ENCODE results near the gene EXOC6.
A peak's percentile ranks its signal among the peaks of the same experiment; 100 is the strongest.

Gene EXOC6

DNA sequence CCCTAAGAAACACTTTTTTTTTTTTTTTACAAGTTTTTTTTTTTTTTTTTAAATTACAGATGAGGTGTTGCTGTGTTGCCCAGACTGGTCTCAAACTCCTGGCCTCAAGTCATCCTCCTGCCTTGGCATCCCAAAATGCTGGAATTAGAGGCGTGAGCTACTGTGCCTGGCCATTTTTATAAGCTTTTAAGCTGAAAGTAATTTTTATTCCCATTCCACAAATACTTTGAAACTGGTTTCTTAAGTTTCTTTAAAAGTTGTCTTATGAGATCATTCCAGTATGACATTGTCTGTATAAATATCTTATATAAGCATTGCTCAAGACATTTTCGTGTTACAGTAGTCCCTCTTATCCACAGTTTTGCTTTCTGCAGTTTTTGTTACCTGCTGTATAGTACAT lies 150.9 kb downstream of the EXOC6 start:
- Histone ChIP-seq H3K4me3 (no peak overlapping the region), H3K9me3 (no peaks in the 10 kb centered on the region), H3K4me1 (peaks cover 17% of the 10 kb centered on the region), H3K27me3 (ENCODE audit: low read depth) (no peaks in the 10 kb centered on the region), H3K36me3 (replicated peaks) (no peaks in the 10 kb centered on the region)
- in situ Hi-C loops (cut with MboI; ENCODE audit: low sequenced_read_pairs), result no loop called here
- no peak for DNase-seq (ENCODE audit: low spot score in 2 of 2)

DNA sequence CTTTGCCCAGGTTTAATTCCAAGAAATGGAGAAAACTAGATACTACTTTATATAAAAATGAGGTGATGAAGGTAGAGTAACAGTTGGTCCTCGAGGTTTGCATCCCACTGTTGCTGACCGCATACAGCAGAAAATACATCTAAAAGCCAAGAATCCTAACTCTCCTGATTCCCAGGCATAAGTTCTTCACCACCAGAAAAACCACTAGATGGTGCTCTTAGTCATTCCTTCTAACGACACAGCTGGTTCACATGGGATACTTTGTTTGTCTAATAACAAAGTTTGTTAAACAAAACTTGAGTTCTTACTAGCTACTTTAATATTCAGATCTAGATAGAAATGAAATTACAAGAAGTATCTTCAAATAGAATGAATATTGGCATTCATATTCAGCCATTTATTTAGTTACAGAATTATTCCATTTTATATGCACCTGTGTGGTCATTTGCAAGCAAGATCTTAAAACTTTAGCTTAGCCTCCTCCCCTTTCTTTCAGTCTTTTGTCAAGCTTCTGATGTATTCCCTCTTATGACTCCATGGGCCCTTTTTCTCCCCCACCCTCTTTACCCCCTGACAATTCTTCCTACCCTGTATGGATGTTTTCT lies 158.2 kb downstream of the EXOC6 start:
- H3K9me3 ChIP-seq, result no peaks in the 10 kb centered on the region
- no peaks in the 10 kb centered on the region for H3K36me3 ChIP-seq (replicated peaks)
- DNase-seq (ENCODE audit: low spot score in 2 of 2), result peak in 1 of 2 experiments; percentile 67
- H3K4me3 ChIP-seq, result no peak overlapping the region
- no peaks in the 10 kb centered on the region for H3K4me1 ChIP-seq
- in situ Hi-C loops (cut with MboI; ENCODE audit: low sequenced_read_pairs), result loop anchor here (10.0 kb wide), 1 partner anchor 68 kb away; the partner anchor contains the start of gene CYP26A1
- H3K27me3 ChIP-seq (ENCODE audit: low read depth), result no peaks in the 10 kb centered on the region

DNA sequence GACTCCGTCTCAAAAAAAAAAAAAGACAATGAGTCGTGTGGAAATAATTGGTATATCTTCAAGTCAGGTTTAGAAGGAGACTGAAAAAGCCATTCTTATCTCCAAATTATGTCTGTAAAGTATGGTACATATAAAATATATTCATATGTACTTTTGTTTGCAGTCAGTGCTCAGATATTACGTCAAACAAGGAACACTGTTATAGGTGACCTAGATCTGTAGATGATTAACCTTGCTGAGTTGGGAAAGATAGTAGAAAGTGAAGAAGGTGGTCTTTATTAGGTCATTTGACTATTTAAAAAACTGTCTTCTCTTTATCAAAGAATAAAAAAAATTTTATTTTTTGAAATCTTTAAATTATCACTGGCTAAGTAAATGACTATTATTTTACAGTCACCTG lies 167.4 kb downstream of the EXOC6 start:
- peaks cover 3% of the 10 kb centered on the region; the same call in 1 of the 2 replicates for H3K4me1 ChIP-seq
- no peak for DNase-seq (ENCODE audit: low spot score in 2 of 2)
- H3K9me3 ChIP-seq, result no peaks in the 10 kb centered on the region
- in situ Hi-C loops (cut with MboI; ENCODE audit: low sequenced_read_pairs), result no loop called here
- no peaks in the 10 kb centered on the region for H3K36me3 ChIP-seq (replicated peaks)
- H3K27me3 ChIP-seq (ENCODE audit: low read depth), result no peaks in the 10 kb centered on the region
- H3K4me3 ChIP-seq, result no peak overlapping the region

DNA sequence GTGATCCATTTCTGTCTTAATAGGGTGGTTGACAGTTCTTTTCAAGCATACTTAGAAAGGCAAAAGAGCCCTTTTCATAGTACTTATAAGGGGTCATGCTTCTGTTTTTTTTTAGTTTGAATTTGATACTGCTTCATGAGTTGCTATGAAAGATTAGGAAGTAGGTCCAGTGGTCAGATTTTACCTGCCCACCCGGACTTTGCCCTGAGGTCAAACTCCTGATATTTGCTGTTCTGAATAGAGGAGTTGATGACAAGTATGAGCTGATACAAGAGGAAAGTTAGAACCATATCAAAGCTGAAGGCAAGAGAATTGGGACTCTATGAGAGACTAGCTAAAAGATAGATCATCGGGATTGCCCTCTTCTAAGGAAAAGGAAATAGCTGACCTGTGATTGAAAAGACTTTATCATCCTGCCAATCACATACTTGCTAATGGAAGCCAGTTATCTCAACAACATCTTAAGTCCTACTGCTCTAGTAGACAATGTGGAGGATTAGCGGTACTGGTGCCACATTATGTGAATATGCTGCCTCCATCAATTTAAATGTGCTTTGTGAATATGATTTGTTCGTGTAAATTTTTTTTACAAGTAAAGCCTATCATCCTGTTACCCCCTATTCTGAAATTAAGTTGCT lies 174.8 kb downstream of the EXOC6 start:
- peak in 1 of 2 experiments; percentile 65 for DNase-seq (ENCODE audit: low spot score in 2 of 2)
- H3K27me3 ChIP-seq (ENCODE audit: low read depth), result no peaks in the 10 kb centered on the region
- in situ Hi-C loops (cut with MboI; ENCODE audit: low sequenced_read_pairs), result no loop called here
- no peaks in the 10 kb centered on the region for H3K9me3 ChIP-seq
- H3K36me3 ChIP-seq (replicated peaks), result no peaks in the 10 kb centered on the region; the same call in 1 of the 2 replicates
- peaks cover 4% of the 10 kb centered on the region; the same call in 1 of the 2 replicates for H3K4me1 ChIP-seq
- H3K4me3 ChIP-seq, result no peak overlapping the region

DNA sequence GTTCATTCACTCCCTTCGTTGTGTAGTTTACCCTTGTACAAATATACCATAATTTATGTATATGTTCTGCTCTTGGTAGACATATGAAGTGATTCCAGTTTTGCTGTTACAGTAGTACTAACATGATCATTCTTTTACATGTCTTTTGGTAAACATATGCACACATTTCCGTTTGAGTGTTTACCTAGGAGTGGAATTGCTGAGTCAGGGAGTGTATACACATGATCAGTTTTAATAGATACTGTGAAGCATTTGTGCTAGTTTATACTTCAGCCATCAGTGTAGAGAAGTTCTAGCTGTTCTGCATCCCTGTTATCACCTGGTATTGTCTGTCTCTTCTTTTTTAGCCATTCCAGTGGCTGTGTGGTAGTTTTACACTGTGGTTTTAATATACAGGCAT lies 177.8 kb downstream of the EXOC6 start:
- peaks cover 4% of the 10 kb centered on the region for H3K4me1 ChIP-seq
- H3K36me3 ChIP-seq (replicated peaks), result no peaks in the 10 kb centered on the region; the same call in 1 of the 2 replicates
- no peak for DNase-seq (ENCODE audit: low spot score in 2 of 2)
- in situ Hi-C loops (cut with MboI; ENCODE audit: low sequenced_read_pairs), result no loop called here
- H3K9me3 ChIP-seq, result no peaks in the 10 kb centered on the region
- H3K27me3 ChIP-seq (ENCODE audit: low read depth), result no peaks in the 10 kb centered on the region
- H3K4me3 ChIP-seq, result no peak overlapping the region

DNA sequence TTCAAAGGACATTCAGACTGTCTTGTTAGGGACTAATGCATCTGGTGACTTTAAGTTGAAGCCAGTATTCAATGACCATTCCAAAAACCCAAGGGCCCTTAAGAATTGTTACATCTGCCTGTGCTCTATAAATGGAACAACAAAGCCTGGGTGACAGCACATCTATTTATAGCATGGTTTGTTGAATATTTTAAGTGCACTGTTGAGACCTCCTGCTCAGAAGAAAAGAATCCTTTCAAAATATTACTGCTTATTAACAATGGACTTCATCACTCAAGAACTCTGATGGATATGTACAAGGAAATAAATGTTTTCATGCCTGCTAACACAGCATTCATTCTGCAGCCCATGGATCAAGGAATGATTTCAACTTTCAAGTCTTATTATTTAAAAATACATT lies 179.2 kb downstream of the EXOC6 start:
- Histone ChIP-seq H3K36me3 (replicated peaks) (no peaks in the 10 kb centered on the region; the same call in 1 of the 2 replicates), H3K4me3 (no peak overlapping the region), H3K4me1 (peaks cover 4% of the 10 kb centered on the region), H3K9me3 (no peaks in the 10 kb centered on the region), H3K27me3 (ENCODE audit: low read depth) (no peaks in the 10 kb centered on the region)
- no peak for DNase-seq (ENCODE audit: low spot score in 2 of 2)
- in situ Hi-C loops (cut with MboI; ENCODE audit: low sequenced_read_pairs), result no loop called here

DNA sequence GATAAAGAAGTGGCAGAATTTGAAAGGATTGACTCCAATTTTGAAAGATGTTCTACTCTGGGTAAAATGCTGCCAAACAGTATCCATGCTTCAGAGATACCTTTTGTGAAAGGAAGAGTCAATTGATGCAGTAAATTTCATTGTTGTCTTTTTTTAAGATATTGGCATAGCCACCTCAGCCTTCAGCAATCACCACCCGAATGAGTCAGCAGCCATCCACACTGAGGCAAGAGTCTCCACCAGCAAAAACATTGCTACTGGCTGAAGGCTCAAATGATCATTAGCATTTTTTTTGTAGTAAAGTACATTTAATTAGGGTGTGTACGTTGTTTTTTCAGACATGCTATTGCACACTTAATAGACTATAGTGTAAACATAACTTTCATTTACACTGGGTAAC lies 180.6 kb downstream of the EXOC6 start:
- Histone ChIP-seq H3K36me3 (replicated peaks) (no peaks in the 10 kb centered on the region; the same call in 1 of the 2 replicates), H3K4me3 (no peak overlapping the region), H3K9me3 (no peaks in the 10 kb centered on the region), H3K4me1 (peaks cover 8% of the 10 kb centered on the region), H3K27me3 (ENCODE audit: low read depth) (no peaks in the 10 kb centered on the region)
- no peak for DNase-seq (ENCODE audit: low spot score in 2 of 2)
- in situ Hi-C loops (cut with MboI; ENCODE audit: low sequenced_read_pairs), result no loop called here

DNA sequence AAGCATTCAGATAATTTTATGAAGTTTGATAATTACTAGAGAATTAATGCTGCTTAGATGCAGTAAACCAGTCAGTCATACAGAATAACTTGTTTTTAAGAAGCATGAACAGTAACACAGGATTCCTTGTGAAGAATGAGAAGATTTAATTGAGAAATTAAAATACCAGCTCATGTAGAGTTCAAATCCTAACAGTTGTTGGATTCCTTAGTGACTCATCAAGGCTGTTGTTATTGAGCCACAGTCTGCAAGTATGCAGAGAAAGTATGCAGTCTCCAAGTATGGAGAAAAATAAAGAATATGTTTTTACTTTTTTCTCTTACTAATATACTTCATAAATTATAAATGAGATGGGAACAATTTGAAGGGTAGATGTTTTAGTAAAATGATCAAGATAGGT lies 182.1 kb downstream of the EXOC6 start:
- no peaks in the 10 kb centered on the region for H3K9me3 ChIP-seq
- in situ Hi-C loops (cut with MboI; ENCODE audit: low sequenced_read_pairs), result no loop called here
- H3K27me3 ChIP-seq (ENCODE audit: low read depth), result no peaks in the 10 kb centered on the region
- no peaks in the 10 kb centered on the region; the same call in 1 of the 2 replicates for H3K36me3 ChIP-seq (replicated peaks)
- peaks cover 20% of the 10 kb centered on the region for H3K4me1 ChIP-seq
- H3K4me3 ChIP-seq, result no peak overlapping the region
- no peak for DNase-seq (ENCODE audit: low spot score in 2 of 2)

DNA sequence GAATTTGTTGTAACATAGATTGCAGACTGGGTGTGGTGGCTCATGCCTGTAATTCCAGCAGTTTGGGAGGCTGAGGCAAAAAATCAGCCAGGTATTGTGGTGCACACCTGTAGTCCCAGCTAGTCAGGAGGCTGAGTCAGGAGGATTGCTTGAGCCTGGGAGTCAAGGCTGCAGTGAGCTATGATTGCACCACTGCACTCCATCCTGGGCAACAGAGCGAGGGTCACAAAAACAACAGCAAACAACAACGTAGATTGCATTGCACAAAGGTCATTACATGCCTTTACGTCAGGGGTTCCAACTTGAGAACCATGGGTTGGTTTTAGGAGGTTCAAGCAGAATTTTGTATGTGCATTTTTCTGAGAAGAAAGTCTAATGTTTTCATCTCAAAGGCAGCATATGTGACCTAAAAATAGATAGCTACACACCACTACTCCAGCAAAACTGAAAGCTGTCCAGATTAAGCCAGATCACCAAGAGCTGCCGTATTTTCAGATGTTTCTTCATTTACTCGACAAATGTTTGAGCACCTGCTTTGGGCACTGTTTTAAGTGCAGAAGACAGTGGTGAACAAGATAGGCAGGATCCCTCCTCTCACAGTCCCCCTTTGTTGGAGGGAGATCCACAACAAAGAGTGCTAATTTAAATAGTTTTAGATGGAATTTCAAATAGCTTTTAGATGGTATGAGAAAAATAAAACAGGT lies 183.9 kb downstream of the EXOC6 start:
- in situ Hi-C loops (cut with MboI; ENCODE audit: low sequenced_read_pairs), result no loop called here
- DNase-seq (ENCODE audit: low spot score in 2 of 2), result no peak
- Histone ChIP-seq H3K36me3 (replicated peaks) (no peaks in the 10 kb centered on the region; the same call in 1 of the 2 replicates), H3K9me3 (no peaks in the 10 kb centered on the region), H3K27me3 (ENCODE audit: low read depth) (no peaks in the 10 kb centered on the region), H3K4me1 (peaks cover 20% of the 10 kb centered on the region), H3K4me3 (no peak overlapping the region)

DNA sequence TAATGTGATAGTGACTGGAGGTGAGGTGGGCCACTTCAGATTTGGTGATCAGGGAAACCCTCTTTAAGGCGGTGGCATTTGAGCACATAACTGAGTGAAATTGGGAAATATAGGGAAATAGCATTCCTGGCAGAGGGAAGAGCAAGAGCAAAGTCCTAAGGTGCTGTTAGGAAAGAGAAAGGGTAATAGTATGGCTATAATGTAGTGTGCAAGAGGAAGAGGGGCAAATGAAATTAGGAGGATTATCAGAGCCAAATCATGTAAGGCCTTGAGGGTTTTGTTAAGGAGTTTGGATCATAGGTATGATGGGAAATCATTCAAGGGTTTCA lies 184.5 kb downstream of the EXOC6 start:
- Histone ChIP-seq H3K27me3 (ENCODE audit: low read depth) (no peaks in the 10 kb centered on the region), H3K4me3 (no peak overlapping the region)
- in situ Hi-C loops (cut with MboI; ENCODE audit: low sequenced_read_pairs), result no loop called here

DNA sequence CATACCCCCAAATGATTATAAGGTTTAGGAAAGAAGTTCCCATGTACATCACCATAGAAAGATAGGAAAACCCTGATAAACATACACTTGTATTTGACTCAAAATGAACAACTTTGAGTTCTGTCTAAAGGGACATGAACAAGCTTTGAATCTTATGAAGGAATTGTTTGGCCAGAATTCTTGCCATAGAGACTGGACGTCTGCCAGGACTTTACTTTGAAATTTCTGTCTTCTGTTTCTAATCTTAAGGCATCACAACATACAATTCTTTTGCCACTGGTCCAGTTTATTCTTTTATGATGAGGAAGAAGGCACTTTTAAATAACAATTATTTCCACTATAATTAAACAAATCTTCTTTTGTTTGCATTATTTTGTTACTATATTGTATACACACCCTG lies 186.1 kb downstream of the EXOC6 start:
- Histone ChIP-seq H3K4me1 (peaks cover 21% of the 10 kb centered on the region), H3K27me3 (ENCODE audit: low read depth) (no peaks in the 10 kb centered on the region), H3K4me3 (no peak overlapping the region), H3K9me3 (no peaks in the 10 kb centered on the region), H3K36me3 (replicated peaks) (no peaks in the 10 kb centered on the region)
- peak; percentile 23 to 29 for DNase-seq (ENCODE audit: low spot score in 2 of 2)
- in situ Hi-C loops (cut with MboI; ENCODE audit: low sequenced_read_pairs), result no loop called here

More for the DNA sequence above, 184.5 kb downstream of the EXOC6 start:
- Histone ChIP-seq H3K4me1 (peaks cover 20% of the 10 kb centered on the region), H3K36me3 (replicated peaks) (no peaks in the 10 kb centered on the region; the same call in 1 of the 2 replicates), H3K9me3 (no peaks in the 10 kb centered on the region)
- no peak for DNase-seq (ENCODE audit: low spot score in 2 of 2)

DNA sequence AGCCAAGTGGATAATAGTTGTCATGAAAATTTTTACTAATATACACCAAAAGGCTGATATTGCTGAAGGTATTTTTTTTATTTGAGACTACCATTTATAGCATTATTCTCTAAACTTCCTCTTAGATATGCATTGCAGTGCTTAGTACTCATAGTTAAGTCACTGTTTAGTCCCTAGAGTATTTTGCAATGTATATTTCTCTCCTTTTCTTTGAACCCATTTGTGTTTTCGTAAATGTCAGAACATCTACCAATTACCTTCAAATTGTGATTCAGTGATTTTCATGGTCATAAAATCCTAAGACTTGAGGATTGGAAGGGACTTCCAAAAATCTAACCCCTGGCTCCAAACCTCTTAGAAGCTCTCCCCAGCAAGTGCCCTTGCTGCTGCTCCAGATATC lies 190.8 kb downstream of the EXOC6 start:
- DNase-seq (ENCODE audit: low spot score in 2 of 2), result no peak
- Histone ChIP-seq H3K27me3 (ENCODE audit: low read depth) (no peaks in the 10 kb centered on the region), H3K4me3 (no peak overlapping the region), H3K36me3 (replicated peaks) (no peaks in the 10 kb centered on the region), H3K9me3 (no peaks in the 10 kb centered on the region), H3K4me1 (peaks cover 13% of the 10 kb centered on the region)
- in situ Hi-C loops (cut with MboI; ENCODE audit: low sequenced_read_pairs), result no loop called here

DNA sequence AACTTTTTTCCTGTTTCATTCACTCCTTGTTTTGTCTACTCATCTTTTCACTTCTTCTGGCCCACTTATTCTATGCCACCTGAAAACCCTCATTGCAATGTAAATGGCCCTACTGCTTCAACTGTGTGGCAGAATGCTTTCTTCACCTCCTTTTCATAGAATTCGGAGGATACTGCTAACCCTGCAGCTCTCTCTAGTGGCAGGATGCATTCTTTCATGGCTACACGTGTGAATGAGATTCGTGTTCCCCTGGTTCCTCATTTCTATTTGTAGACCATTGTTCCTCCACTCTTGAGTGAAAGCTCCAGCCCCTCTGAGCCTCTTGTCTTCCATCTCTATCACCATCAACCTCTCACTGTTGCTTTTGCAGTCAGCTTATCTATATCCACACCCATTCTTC lies 191.4 kb downstream of the EXOC6 start:
- H3K36me3 ChIP-seq (replicated peaks), result no peaks in the 10 kb centered on the region
- peak; percentile 42 to 56 for DNase-seq (ENCODE audit: low spot score in 2 of 2)
- H3K9me3 ChIP-seq, result no peaks in the 10 kb centered on the region
- peaks cover 7% of the 10 kb centered on the region for H3K4me1 ChIP-seq
- H3K4me3 ChIP-seq, result no peak overlapping the region
- no peaks in the 10 kb centered on the region for H3K27me3 ChIP-seq (ENCODE audit: low read depth)
- in situ Hi-C loops (cut with MboI; ENCODE audit: low sequenced_read_pairs), result no loop called here

DNA sequence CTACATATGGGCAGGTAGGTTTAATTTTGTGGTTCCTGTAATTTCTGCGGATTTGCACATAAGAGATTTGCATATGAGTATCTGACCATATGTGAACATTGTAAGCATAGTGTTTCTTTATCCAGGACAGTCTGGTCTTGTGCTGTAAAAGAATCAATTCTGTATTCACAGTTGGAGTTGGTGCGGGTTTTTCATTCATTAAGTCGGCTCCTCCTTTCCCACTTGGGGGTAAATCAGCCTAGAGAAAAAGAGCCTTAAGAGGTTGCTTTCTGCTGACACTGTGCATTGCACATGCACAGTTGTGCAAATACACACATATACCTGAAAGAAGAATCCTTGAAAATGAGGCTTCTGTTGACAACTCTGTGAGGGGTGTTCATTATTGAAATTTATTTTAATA lies 206.2 kb downstream of the EXOC6 start:
- Histone ChIP-seq H3K4me1 (peaks cover 21% of the 10 kb centered on the region), H3K27me3 (ENCODE audit: low read depth) (no peaks in the 10 kb centered on the region), H3K36me3 (replicated peaks) (no peaks in the 10 kb centered on the region), H3K4me3 (no peak overlapping the region), H3K9me3 (0 out of 2 replicates have a peak, but pooled peaks cover 2% of the 10 kb centered on the region)
- in situ Hi-C loops (cut with MboI; ENCODE audit: low sequenced_read_pairs), result loop anchor here (25.0 kb wide), 1 partner anchor 167 kb away; no protein-coding TSS in a partner anchor
- peak; percentile 12 to 48 for DNase-seq (ENCODE audit: low spot score in 2 of 2)
